AG09319 (cell line): Measurements from ENCODE around the gene ZNF212.

Experiments used
- DNase-seq: peaks from one replicate; pipeline ENCODE4 v3.0.0-alpha.2; 2010; ENCODE audit warnings: low read depth; ENCODE audit errors: extremely low read depth
- TF ChIP-seq, protein P1 (sequence below): IDR thresholded peaks from 2 replicates; pipeline ENCODE4 v1.5.1; 2011; ENCODE audit warnings: low read depth, mild to moderate bottlenecking, inconsistent platforms, low read length, moderate library complexity

The ZNF212 gene

DNA sequence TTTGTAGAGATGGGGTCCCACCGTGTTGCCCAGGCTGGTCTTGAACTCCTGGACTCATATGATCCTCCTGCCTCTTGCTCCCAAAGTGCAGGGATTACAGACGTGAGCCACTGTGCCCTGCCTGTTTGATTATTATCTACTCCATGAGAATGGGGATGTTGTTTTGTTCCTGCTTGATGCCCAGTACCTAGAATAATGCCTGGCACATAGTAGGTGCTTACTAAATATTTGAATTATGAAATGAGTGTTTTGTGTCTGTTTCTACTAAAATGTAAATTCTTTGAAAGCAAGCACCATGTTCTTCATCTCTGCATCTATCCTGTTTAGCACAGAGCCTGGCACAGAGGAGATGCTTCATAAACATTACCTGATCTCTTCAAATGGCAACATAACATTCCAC, 63.4 kb downstream of the ZNF212 start:
- DNase-seq: no peak
- TF ChIP-seq, protein P1, sequence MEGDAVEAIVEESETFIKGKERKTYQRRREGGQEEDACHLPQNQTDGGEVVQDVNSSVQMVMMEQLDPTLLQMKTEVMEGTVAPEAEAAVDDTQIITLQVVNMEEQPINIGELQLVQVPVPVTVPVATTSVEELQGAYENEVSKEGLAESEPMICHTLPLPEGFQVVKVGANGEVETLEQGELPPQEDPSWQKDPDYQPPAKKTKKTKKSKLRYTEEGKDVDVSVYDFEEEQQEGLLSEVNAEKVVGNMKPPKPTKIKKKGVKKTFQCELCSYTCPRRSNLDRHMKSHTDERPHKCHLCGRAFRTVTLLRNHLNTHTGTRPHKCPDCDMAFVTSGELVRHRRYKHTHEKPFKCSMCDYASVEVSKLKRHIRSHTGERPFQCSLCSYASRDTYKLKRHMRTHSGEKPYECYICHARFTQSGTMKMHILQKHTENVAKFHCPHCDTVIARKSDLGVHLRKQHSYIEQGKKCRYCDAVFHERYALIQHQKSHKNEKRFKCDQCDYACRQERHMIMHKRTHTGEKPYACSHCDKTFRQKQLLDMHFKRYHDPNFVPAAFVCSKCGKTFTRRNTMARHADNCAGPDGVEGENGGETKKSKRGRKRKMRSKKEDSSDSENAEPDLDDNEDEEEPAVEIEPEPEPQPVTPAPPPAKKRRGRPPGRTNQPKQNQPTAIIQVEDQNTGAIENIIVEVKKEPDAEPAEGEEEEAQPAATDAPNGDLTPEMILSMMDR: no peak

- DNase-seq: no peak
- TF ChIP-seq, protein P1: no peak
Measured at GRCh38 chr7:149304006-149304405, 64.6 kb downstream of the ZNF212 start.
